Forelimb muscle (tissue), 1 donor: ENCODE data around the gene TAPBPL. TPM values are rescaled to one million over a fixed set of nuclear protein-coding genes. Genes with fewer than 3 reads are reported as not detected.
"Not testable (repeated sequence)": the region's sequence is repeated elsewhere in the genome, so short reads cannot be mapped to it uniquely, and the experiment has no call there.

Experiments
- DNase-seq: peaks from one replicate; pipeline ENCODE4 v3.0.0-alpha.2; 2013; ENCODE audit warnings: low read depth
- polyA plus RNA-seq: library from polyadenylated mRNA; unstranded; fragments of 120-200 nt; gene quantifications from one replicate; pipeline ENCODE4 v1.2.1, GENCODE V29; 2013; ENCODE audit not compliant: insufficient read length

The TAPBPL gene
- polyA plus RNA-seq, 1 donor, result 8.0 TPM

- no peak for DNase-seq
Measured at GRCh38 chr12:6462234-6462995, 10.6 kb downstream of the TAPBPL start.

DNA sequence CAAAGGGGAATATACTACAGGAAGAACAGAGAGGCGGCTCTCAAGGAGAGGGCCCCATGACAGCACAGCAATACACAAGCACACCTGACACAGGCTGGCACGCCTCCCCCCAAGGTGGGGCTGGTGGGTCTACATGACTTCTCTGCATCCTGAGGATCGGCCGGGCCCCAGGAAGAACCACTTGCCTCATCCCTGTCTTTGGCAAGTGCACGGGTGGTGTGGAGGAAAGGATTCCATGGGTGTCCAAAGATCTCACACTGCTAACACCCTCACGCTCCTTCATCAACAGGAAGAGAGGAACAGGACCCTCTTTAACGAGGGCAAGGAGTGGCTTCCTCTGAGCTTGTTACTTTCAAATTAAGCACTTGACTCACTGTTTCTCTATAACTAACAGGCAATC, 11.4 kb downstream of the TAPBPL start:
- DNase-seq, result no peak

DNA sequence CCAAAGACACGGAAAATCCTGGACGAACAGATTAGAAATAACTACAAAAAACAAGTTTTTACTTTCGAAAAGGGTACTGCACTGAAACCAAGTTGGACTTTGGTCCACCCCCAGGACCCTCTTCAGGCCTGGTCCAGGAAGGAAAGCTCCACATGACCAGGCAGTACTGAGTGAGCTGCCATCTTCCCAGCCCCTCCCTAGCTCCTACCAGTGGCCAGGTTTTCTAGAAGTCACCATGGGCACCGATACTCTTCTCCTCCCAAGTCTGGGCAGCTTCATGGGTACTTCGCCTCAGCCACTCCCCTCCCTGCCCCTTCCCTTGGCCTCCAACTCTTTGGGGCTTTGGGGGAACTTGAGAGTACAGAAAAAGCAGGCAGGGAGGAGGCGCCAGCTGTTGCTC, 12.0 kb downstream of the TAPBPL start:
- no peak for DNase-seq

- DNase-seq, result no peak
Measured at GRCh38 chr12:6464531-6464930, 12.7 kb downstream of the TAPBPL start.

DNA sequence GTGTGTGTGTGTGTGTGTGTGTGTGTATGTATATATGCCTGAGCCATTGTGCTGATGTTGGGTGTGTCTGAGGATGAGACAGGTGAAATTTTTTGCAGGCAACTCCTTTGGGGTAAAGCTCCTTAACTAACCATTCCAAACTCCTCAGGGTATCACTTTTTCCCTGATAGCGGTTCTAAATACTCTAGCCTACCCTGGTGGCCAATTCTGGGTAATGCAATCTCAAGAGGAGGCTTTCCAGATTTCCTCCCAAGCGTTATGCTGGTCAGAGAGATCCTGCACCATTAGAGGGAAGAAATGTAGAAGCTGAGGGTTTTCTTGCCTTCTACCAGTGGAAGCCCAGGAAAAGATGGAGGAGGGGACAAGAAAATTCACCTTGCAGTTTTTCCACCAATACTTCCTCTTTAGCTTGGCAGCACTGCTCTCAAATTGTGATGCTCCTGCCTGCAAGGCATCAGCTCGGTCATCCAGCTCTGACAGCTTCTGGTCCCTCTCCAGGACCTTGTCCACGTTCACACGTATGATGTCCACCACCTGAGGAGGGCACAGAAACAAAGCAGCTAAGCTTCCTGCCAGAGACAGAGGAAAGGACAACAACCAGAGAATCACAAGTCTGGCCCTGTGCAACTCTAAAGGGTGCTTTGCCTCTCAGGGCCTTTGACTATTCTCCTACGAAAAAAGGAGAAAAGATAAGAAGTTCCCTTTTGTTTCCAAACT, 13.8 kb downstream of the TAPBPL start:
- peak; percentile 50 for DNase-seq

GRCh38 chr12:6466184-6466573, 14.3 kb downstream of the TAPBPL start:
- DNase-seq, result no peak

DNA sequence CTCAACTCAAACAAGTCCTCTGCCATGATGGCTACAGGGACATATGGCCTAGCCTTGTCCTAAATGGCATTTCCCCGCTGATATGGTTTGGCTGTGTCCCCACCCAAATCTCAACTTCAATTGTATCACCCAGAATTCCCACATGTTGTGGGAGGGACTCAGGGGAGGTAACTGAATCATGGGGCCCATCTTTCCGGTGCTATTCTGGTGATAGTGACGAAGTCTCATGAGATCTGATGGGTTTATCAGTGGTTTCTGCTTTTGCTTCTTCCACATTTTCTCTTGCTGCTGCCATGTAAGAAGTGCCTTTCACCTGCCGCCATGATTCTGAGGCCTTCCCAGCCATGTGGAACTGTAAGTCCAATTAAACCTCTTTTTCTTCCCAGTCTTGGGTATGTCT, 14.9 kb downstream of the TAPBPL start:
- DNase-seq, result not testable (repeated sequence)

DNA sequence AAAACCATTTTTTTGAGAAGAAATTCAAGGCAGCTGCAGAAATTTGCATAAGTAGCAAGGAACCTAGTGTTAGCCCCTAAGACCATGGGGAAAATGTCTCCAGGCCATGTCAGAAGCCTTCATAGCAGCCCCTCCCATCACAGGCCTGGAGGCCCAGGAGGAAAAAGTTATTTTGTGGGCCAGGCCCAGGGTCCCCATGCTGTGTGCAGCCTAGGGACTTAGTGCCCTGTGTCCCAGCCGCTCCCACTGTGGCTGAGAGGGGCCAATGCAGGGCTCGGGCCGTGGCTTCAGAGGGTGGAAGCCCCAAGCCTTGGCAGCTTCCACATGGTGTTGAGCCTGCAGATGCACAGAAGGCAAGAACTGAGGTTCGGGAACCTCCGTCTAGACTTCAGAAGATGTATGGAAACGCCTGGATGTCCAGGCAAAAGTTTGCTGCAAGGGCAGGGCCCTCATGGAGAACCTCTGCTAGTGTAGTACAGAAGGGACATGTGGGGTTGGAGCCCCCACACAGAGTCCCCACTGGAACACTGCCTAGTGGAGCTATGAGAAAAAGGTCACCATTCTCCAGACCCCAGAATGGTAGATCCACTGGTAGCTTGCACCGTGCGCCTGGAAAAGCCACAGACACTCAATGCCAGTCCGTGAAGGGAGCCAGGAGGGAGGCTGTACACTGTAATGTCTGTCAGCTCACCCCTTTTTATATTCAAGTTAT, 15.9 kb downstream of the TAPBPL start:
- not testable (repeated sequence) for DNase-seq

DNA sequence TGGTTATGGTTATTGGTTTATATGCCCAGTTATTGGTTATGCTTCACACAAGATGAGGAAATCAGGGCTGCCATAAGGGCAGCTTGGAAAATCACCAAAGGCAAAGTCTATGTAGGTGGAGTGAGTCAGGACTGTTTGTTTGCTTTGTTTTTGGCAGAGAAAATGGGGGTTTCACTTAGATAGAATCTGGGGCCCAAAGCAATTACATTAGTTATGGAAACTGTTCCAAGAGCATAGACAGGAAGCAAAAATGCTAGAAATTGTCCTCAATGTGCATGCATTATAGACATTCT, 16.4 kb downstream of the TAPBPL start:
- DNase-seq, result no peak

DNA sequence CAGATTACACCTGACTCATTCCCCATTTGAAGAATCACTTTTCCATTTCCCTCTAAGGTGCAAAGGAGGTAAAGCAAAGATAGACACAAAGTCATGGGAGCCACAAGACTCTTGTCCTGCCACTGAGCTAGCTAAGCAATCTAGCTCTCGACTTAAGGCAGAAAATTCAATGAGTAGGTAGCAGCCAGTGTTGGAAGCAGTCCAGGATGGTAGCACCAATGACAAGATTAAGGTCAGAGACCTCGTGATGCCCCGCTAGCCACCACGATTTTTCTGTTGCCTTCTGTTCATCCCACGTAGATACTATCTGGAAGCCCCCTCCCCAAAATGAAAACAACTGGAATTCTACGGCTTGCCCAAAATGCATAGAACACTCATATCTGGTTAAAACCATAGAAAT, 17.2 kb downstream of the TAPBPL start:
- DNase-seq, result no peak

- no peak for DNase-seq
Measured at GRCh38 chr12:6469609-6470374, 17.9 kb downstream of the TAPBPL start.

- peak; percentile 90 for DNase-seq
Measured at GRCh38 chr12:6470375-6471163, 18.7 kb downstream of the TAPBPL start, which contains the start of gene VAMP1. TSS of gene VAMP1 (minus strand) at chr12:6470677. CDS start at chr12:6470531, 146 bp downstream.

DNA sequence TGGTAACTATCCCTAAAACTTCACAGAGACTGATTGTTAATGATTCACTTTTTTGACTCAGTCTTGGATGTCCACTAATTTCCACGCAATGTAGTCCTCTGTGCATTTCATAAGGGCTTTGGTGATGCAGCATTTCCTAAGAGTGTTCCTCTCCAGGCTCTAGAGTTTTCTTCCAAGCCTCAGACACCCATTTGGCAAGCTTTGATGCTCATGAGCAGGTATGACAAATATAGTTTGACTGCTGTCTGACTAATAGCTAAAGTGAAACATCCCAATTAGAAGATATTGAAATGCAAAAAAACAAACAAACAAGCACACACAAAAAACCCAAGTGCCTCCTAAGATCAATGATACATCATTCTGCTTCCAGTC, 20.1 kb downstream of the TAPBPL start:
- no peak for DNase-seq

DNA sequence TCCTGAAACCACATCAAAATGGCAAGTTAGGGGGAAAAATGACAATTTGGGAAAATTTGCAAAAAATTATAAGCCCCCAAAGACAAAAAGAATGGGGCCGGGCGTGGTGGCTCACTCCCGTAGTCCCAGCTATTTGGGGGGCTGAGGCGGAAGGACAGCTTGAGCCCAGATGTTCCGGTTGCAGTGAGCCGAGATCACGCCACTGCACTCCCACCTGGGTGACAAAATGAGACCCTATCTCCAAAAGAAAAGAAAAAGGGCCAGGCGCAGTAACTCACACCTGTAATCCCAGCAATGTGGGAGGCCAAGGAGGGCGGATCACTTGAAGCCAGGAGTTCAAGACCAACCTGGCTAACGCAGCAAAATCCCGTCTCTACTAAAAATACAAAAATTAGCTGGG, 20.6 kb downstream of the TAPBPL start:
- DNase-seq, result no peak

GRCh38 chr12:6475233-6475975, 23.6 kb downstream of the TAPBPL start:
- DNase-seq, result not testable (repeated sequence)

GRCh38 chr12:6476489-6476888, 24.6 kb downstream of the TAPBPL start:
- no peak for DNase-seq

DNA sequence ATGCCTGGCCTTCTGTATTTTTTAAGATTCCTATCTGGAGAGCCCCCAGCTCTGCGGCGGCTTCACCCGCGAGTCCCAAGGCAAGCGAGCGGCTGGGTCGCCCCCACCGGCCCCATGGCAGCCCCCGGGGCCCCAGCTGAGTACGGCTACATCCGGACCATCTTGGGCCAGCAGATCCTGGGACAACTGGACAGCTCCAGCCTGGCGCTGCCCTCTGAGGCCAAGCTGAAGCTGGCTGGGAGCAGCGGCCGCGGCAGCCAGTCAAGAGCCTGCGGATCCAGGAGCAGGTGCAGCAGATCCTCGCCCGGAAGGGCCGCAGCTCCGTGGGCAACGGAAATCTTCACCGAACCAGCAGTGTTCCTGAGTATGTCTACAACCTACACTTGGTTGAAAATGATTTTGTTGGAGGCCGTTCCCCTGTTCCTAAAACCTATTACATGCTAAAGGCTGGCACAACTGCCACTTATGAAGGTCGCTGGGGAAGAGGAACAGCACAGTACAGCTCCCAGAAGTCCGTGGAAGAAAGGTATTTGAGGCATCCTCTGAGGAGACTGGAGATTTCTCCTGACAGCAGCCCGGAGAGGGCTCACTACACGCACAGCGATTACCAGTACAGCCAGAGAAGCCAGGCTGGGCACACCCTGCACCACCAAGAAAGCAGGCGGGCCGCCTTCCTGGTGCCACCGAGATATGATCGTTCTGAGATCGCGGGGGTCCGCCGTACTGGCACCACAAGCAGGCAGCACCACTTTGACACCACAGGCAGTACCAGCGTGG, 25.9 kb downstream of the TAPBPL start:
- DNase-seq, result not testable (repeated sequence)

DNA sequence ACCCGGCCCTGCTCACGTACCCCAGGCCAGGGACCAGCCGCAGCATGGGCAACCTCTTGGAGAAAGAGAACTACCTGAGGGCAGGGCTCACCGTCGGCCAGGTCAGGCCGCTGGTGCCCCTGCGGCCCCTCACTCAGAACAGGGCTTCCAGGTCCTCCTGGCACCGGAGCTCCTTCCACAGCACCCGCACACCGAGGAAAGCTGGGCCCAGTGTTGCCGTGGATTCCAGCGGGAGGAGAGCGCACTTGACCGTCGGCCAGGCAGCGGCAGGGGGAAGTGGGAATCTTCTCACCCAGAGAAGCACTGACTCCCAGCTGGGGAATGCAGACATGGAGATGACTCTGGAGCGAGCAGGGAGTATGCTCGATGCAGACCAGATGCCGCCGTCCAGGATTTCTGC, 26.6 kb downstream of the TAPBPL start:
- DNase-seq, result no peak

- no peak for DNase-seq
Measured at GRCh38 chr12:6488240-6488639, 36.4 kb downstream of the TAPBPL start.

- DNase-seq, result no peak
Measured at GRCh38 chr12:6489449-6489848, 37.6 kb downstream of the TAPBPL start.
